Endothelial cell of hepatic sinusoid (primary cell): ENCODE measurements around the gene ANKMY1.
"Not testable (repeated sequence)": the region's sequence is repeated elsewhere in the genome, so short reads cannot be mapped to it uniquely, and the experiment has no call there.

Source experiments
- in situ Hi-C: cut with HindIII; loops from 2 replicates; pipeline ENCODE4 v1.10.0; 2017; ENCODE audit warnings: low sequenced_read_pairs

ANKMY1 gene

GRCh38 chr2:240494942-240495341, 62.8 kb downstream of the ANKMY1 start:
- in situ Hi-C loops = not testable (repeated sequence)

- in situ Hi-C loops = no loop called here
Observed at GRCh38 chr2:240494194-240494793, 63.5 kb downstream of the ANKMY1 start.

- in situ Hi-C loops = no loop called here
Observed at GRCh38 chr2:240491483-240491882, 66.3 kb downstream of the ANKMY1 start.

GRCh38 chr2:240482141-240482540, 75.6 kb downstream of the ANKMY1 start:
- in situ Hi-C loops = no loop called here

GRCh38 chr2:240481720-240482119, 76.1 kb downstream of the ANKMY1 start:
- in situ Hi-C loops = no loop called here

- in situ Hi-C loops = no loop called here
Observed at GRCh38 chr2:240480834-240481623, 76.8 kb downstream of the ANKMY1 start.

- in situ Hi-C loops = no loop called here
Observed at GRCh38 chr2:240479111-240479501, 78.7 kb downstream of the ANKMY1 start.

- in situ Hi-C loops = no loop called here
Observed at GRCh38 chr2:240478346-240479110, 79.3 kb downstream of the ANKMY1 start.

- in situ Hi-C loops = no loop called here
Observed at GRCh38 chr2:240477916-240478315, 79.9 kb downstream of the ANKMY1 start.

GRCh38 chr2:240473211-240473610, 84.6 kb downstream of the ANKMY1 start:
- in situ Hi-C loops = loop anchor here (5.0 kb wide), 2 partner anchors 34 to 56 kb away; no protein-coding TSS in a partner anchor

- in situ Hi-C loops = loop anchor here (5.0 kb wide), 2 partner anchors 35 to 55 kb away; no protein-coding TSS in a partner anchor
Observed at GRCh38 chr2:240472078-240472790, 85.6 kb downstream of the ANKMY1 start.

- in situ Hi-C loops = loop anchor here (5.0 kb wide), 2 partner anchors 38 to 52 kb away; no protein-coding TSS in a partner anchor
Observed at GRCh38 chr2:240469740-240470139, 88.0 kb downstream of the ANKMY1 start.

GRCh38 chr2:240469239-240469636, 88.5 kb downstream of the ANKMY1 start:
- in situ Hi-C loops = no loop called here

- in situ Hi-C loops = no loop called here
Observed at GRCh38 chr2:240468303-240469238, 89.2 kb downstream of the ANKMY1 start.

GRCh38 chr2:240467659-240468302, 90.0 kb downstream of the ANKMY1 start:
- in situ Hi-C loops = no loop called here

GRCh38 chr2:240467149-240467642, 90.6 kb downstream of the ANKMY1 start:
- in situ Hi-C loops = no loop called here

- in situ Hi-C loops = no loop called here
Observed at GRCh38 chr2:240466579-240467148, 91.1 kb downstream of the ANKMY1 start.

GRCh38 chr2:240465765-240466578, 91.8 kb downstream of the ANKMY1 start:
- in situ Hi-C loops = no loop called here
